ENCODE measurements around the gene ZNF546.
"Not testable (repeated sequence)": the region's sequence is repeated elsewhere in the genome, so short reads cannot be mapped to it uniquely, and the experiment has no call there.

The ZNF546 gene

GRCh38 chr19:40023969-40024368, 27.1 kb downstream of the ZNF546 start:
- H3K36me3 ChIP-seq, result peaks cover 7 to 30% (median 17%) of the 10 kb centered on the region in 11 experiments; a peak in 21 of 22 replicates
- peaks cover 68 to 99% (median 74%) of the 10 kb centered on the region in 11 experiments for H3K9me3 ChIP-seq (replicated peaks in 1 of 11)
- no peaks in the 10 kb centered on the region for H3K4me1 ChIP-seq
- no peaks in the 10 kb centered on the region for H3K27me3 ChIP-seq
- peak overlapping the region in 1 of 10 experiments; percentile 3; a peak in 1 of 20 replicates for H3K4me3 ChIP-seq
- TF ChIP-seq Cebpa-rat (IDR thresholded peaks at IDR 0.05), result no peak
- no peaks in the 10 kb centered on the region for H4K20me1 ChIP-seq
- no peak overlapping the region for H3K9ac ChIP-seq
- no peak overlapping the region for H3K4me2 ChIP-seq
- H3K27ac ChIP-seq, result no peak overlapping the region

GRCh38 chr19:40025938-40026596, 29.2 kb downstream of the ZNF546 start:
- Histone ChIP-seq H3K9ac (no peak overlapping the region), H3K36me3 (peaks cover 11 to 50% (median 33%) of the 10 kb centered on the region in 11 experiments; a peak in 21 of 22 replicates), H3K4me3 (no peak overlapping the region), H3K9me3 (replicated peaks in 1 of 11) (peaks cover 88 to 99% (median 91%) of the 10 kb centered on the region in 11 experiments), H3K4me1 (no peaks in the 10 kb centered on the region), H3K27me3 (no peaks in the 10 kb centered on the region), H3K4me2 (no peak overlapping the region), H3K27ac (no peak overlapping the region), H4K20me1 (no peaks in the 10 kb centered on the region)
- TF ChIP-seq Cebpa-rat (IDR thresholded peaks at IDR 0.05), result no peak

- Histone ChIP-seq H3K9me3 (replicated peaks in 1 of 11) (peaks cover 93 to 100% (median 96%) of the 10 kb centered on the region in 11 experiments), H3K4me2 (no peak overlapping the region), H4K20me1 (no peaks in the 10 kb centered on the region), H3K27ac (no peak overlapping the region), H3K9ac (no peak overlapping the region), H3K36me3 (peaks cover 16 to 55% (median 39%) of the 10 kb centered on the region in 11 experiments), H3K4me3 (no peak overlapping the region; a peak in 1 of 20 replicates), H3K27me3 (no peaks in the 10 kb centered on the region), H3K4me1 (no peaks in the 10 kb centered on the region)
- no peak for TF ChIP-seq Cebpa-rat (IDR thresholded peaks at IDR 0.05)
Observed at GRCh38 chr19:40026597-40026970, 29.7 kb downstream of the ZNF546 start.

- no peak overlapping the region for H3K9ac ChIP-seq
- no peak overlapping the region for H3K4me2 ChIP-seq
- no peaks in the 10 kb centered on the region for H4K20me1 ChIP-seq
- H3K4me1 ChIP-seq, result no peaks in the 10 kb centered on the region
- peaks cover 68 to 85% (median 80%) of the 10 kb centered on the region in 11 experiments for H3K36me3 ChIP-seq
- no peak overlapping the region for H3K27ac ChIP-seq
- H3K27me3 ChIP-seq, result no peaks in the 10 kb centered on the region
- TF ChIP-seq Cebpa-rat (IDR thresholded peaks at IDR 0.05), result no peak
- H3K4me3 ChIP-seq, result peak overlapping the region in 3 of 10 experiments; percentile 11 to 24 (median 22); a peak in 4 of 20 replicates
- peaks cover 86 to 90% (median 87%) of the 10 kb centered on the region in 11 experiments for H3K9me3 ChIP-seq (replicated peaks in 1 of 11)
Observed at GRCh38 chr19:40033989-40034560, 37.2 kb downstream of the ZNF546 start.

GRCh38 chr19:40035996-40036395, 39.1 kb downstream of the ZNF546 start:
- 0 out of 20 replicates have a peak overlapping the region, but pooled peaks of 3 of the 10 experiments have one; percentile 10 to 16 (median 15) for H3K4me3 ChIP-seq
- H4K20me1 ChIP-seq, result no peaks in the 10 kb centered on the region
- H3K27me3 ChIP-seq, result no peaks in the 10 kb centered on the region
- no peak overlapping the region for H3K27ac ChIP-seq
- no peaks in the 10 kb centered on the region for H3K4me1 ChIP-seq
- H3K9me3 ChIP-seq (replicated peaks in 1 of 11), result peaks cover 68 to 82% (median 72%) of the 10 kb centered on the region in 11 experiments
- no peak overlapping the region for H3K4me2 ChIP-seq
- no peak overlapping the region for H3K9ac ChIP-seq
- peaks cover 64 to 67% (median 66%) of the 10 kb centered on the region in 11 experiments for H3K36me3 ChIP-seq
- TF ChIP-seq Cebpa-rat (IDR thresholded peaks at IDR 0.05), result no peak

GRCh38 chr19:40038047-40038446, 41.2 kb downstream of the ZNF546 start:
- H4K20me1 ChIP-seq, H3K4me2 ChIP-seq, H3K4me3 ChIP-seq, H3K9ac ChIP-seq, H3K4me1 ChIP-seq, H3K27ac ChIP-seq, H3K27me3 ChIP-seq: not testable (repeated sequence)
- Histone ChIP-seq H3K36me3 (peaks cover 47 to 55% (median 50%) of the 10 kb centered on the region in 11 experiments), H3K9me3 (replicated peaks in 1 of 11) (peaks cover 57 to 77% (median 63%) of the 10 kb centered on the region in 11 experiments)

- H3K27ac ChIP-seq, H3K4me1 ChIP-seq, H3K27me3 ChIP-seq, H3K4me3 ChIP-seq, H3K4me2 ChIP-seq, H4K20me1 ChIP-seq, H3K9ac ChIP-seq: not testable (repeated sequence)
- H3K9me3 ChIP-seq (replicated peaks in 1 of 11), result peaks cover 57 to 77% (median 63%) of the 10 kb centered on the region in 11 experiments
- H3K36me3 ChIP-seq, result peaks cover 47 to 55% (median 51%) of the 10 kb centered on the region in 11 experiments
Observed at GRCh38 chr19:40041718-40042117, 44.9 kb downstream of the ZNF546 start.

- peaks cover 0 to 4% (median 0%) of the 10 kb centered on the region in 11 experiments; a peak in 2 of 22 replicates for H4K20me1 ChIP-seq
- H3K9ac ChIP-seq, result no peak overlapping the region
- peak overlapping the region in 7 of 11 experiments; percentile 2 to 94 (median 88); a peak in 4 of 22 replicates for H3K4me2 ChIP-seq
- H3K4me1 ChIP-seq, result peaks cover 11 to 32% (median 24%) of the 10 kb centered on the region in 10 experiments
- H3K9me3 ChIP-seq (replicated peaks in 1 of 11), result peaks cover 49 to 69% (median 62%) of the 10 kb centered on the region in 11 experiments
- H3K27me3 ChIP-seq, result no peaks in the 10 kb centered on the region
- peaks cover 34 to 56% (median 49%) of the 10 kb centered on the region in 11 experiments for H3K36me3 ChIP-seq
- H3K4me3 ChIP-seq, result no peak overlapping the region; a peak in 2 of 20 replicates
- TF ChIP-seq Cebpa-rat (IDR thresholded peaks at IDR 0.05), result no peak
- no peak overlapping the region for H3K27ac ChIP-seq
Observed at GRCh38 chr19:40053491-40053890, 56.6 kb downstream of the ZNF546 start.

GRCh38 chr19:40054632-40055031, 57.8 kb downstream of the ZNF546 start:
- H3K36me3 ChIP-seq, result peaks cover 22 to 50% (median 40%) of the 10 kb centered on the region in 11 experiments
- H3K4me3 ChIP-seq, result peak overlapping the region; percentile 65 to 86 (median 78); a peak in 18 of 20 replicates
- no peak for TF ChIP-seq Cebpa-rat (IDR thresholded peaks at IDR 0.05)
- H3K4me1 ChIP-seq, result peaks cover 11 to 32% (median 24%) of the 10 kb centered on the region in 10 experiments
- H3K27ac ChIP-seq, result no peak overlapping the region
- H3K4me2 ChIP-seq, result peak overlapping the region; percentile 83 to 94 (median 88)
- peaks cover 44 to 69% (median 62%) of the 10 kb centered on the region in 11 experiments for H3K9me3 ChIP-seq (replicated peaks in 1 of 11)
- H3K27me3 ChIP-seq, result no peaks in the 10 kb centered on the region
- peaks cover 0 to 4% (median 0%) of the 10 kb centered on the region in 11 experiments; a peak in 2 of 22 replicates for H4K20me1 ChIP-seq
- H3K9ac ChIP-seq, result peak overlapping the region in 2 of 11 experiments; percentile 80 to 81; a peak in 1 of 22 replicates
